HG03060 (cell line): ENCODE measurements around the gene CLCF1.

ENCODE experiments used
- ATAC-seq: cut with Tn5 transposase; IDR thresholded peaks from one replicate; pipeline ENCODE4 v1.9.1; 2021; ENCODE audit warnings: low read depth, moderate number of reproducible peaks; ENCODE audit not compliant: unreplicated experiment

CLCF1 gene

DNA sequence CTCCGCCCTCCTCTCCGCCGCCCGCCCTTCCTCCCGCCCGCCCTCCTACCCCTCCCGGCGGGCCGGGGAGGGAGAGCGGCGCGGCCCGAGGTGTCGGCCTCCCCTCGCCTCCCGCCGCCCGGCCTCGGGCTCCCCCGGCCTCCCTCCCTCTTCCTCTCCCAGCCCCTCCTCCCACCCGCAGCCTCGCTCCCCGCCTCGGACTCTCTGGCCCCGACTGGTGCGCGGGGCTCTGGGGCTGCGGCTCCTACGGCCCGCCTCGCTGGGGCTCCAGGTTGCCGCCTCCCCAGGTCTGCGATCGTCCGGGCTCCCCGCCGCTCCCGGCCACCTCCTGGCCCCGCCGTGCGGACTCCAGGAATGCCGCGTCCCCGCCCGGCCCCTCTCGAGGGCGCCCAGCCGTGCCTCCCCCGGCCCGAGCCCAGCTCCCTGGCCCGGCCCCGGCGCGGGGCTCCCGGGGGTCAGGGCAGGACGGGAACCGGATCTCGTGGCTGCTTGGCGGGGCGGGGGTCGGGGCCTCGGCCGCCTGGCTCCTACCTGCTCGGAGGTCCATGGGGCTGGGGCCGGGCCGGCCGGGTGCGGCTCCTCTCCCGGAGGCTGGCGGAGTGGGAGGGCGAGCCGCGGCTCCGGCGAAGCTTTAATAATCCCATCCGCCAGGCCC, at the start of gene CLCF1:
Gene CLCF1 (minus strand): TSS at position 606 of the 655 bp plus-strand sequence. CDS start 59 bp downstream, at position 547.
- ATAC-seq = no peak

DNA sequence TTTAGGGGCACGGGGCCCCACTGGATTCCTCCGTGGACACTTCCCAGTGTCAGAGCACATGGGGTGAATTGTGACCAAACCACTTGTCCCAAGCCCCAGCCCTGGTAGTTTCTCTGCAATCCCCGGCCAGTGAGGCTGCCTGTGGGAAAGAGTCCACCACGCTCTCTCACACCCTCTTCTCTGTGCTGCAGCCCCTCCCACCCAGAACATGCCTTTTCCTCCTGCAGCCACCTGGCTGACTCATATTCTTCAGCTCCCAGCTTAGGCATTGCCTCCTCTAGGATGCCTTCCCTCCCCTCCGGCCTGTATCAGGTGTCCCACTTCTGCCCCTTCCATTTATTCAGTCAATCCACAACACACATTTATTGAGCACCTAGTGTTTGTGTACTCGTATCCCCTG, 49.5 kb upstream of the CLCF1 start:
- ATAC-seq = no peak

DNA sequence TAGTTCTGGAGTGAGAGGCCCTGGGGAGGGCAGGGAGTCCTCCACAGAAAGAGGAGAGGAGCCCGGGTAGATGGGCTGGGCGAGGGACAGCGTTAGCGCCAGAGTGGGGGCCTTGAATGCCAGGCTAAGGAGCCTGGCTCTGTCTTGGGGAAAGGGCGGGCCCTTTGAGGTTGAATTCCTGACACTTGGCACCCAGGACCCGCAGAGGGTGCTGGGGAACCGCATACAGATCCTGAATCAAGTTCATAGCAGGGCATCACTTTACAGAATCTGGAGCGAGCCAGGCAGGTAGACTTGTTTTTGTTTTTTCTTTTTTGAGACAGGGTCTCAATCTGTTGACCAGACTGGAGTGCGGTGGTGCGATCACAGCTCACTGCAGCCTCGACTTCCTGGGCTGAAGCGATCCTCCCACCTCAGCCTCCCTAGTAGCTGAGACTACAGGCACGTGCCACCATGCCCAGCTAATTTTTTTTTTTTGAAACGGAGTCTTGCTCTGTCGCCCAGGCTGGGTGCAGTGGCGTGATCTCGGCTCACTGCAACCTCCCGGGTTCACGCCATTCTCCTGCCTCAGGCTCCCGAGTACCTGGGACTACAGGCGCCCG, 48.1 kb upstream of the CLCF1 start:
- no peak for ATAC-seq

DNA sequence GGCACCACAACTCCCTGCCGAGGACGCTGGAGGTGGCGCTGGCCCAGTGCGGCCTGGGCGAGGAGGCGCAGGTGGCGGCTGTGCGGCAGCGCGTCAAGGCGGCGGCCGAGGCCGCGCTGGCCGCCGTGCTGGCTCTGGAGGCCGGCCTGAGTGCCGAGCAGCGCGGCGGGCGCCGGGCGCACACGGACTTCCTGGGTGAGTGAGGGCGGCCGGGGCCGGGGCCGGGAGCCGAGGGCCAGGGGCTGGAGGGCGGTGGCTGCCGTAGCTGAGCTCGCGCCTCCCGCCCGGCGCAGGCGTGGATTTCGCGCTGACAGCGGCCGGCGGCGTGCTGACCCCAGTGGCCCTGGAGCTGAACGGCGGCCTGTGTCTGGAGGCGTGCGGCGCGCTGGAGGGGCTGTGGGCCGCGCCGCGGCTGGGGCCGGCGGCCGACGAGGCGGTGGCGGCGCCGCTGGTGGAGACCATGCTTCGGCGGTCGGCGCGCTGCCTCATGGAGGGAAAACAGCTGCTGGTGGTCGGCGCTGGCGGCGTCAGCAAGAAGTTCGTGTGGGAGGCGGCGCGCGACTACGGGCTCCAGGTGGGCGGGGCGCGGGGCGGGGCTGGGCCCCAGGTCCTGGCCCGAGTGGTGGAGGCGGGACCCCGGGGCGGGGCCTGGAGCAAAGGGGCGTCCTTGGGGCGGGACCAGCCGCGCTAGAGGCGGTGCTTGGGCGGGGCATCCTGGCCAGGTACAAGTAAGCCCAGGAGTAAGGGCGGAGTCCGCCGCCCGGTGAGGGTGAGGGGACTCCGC, 47.4 kb upstream of the CLCF1 start:
- no peak for ATAC-seq

DNA sequence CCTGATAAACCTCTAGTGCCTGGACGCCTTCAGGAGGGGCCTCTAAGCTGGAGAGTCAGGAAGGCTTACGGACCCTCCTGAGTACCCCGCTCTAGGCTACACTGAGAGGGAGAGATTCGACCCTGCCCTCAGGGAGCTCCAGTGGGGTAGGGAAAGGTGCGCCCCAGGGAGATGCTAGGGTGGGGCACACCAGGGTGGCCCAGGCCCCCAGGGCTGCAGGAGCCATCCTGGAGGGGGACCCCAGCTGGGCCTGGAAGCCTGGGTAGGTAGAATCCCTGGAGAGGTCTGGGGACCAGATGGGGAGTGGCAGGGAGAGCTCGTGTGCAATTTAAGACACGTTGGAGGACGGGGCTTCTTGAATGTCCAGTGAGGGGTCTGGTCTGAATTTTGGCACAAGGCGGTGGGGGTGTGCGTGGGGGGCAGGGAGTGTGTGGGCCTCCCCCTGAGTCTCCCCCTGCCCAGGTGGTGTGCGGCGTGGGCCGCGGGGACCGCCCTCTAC, 46.8 kb upstream of the CLCF1 start:
- no peak for ATAC-seq

DNA sequence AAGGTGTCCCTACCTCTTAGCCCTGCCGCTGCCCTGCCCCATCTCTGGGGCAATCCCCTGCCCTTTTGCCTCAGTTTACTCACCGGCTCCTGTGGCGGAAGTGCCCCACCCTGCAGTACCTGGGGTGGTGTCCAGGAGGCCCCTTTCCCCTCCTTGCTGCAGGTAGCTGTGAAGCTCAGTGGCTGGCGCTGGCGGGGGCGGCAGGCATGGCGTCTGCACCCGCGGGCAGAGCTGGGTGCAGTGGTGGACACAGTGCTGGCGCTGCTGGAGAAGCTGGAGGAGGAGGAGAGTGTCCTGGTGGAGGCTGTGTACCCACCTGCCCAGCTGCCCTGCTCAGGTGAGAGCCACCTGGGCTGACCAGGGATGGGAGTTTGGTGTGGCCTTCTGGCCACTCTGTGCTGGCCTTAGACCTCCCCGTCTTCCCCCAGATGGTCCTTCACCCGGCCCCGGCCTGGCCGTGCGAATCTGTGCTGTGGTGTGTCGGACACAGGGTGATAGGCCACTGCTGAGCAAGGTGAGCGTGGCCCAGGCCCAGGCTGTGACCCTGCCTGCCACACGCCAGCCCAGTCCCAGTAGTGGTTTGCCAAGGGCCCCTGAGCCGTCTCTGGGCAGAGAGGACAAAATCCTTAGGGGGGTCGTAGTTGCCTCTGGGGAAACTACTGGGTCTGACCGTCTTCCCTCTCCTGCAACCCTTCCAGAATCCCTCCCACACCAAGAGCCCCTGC, 46.1 kb upstream of the CLCF1 start:
- no peak for ATAC-seq

DNA sequence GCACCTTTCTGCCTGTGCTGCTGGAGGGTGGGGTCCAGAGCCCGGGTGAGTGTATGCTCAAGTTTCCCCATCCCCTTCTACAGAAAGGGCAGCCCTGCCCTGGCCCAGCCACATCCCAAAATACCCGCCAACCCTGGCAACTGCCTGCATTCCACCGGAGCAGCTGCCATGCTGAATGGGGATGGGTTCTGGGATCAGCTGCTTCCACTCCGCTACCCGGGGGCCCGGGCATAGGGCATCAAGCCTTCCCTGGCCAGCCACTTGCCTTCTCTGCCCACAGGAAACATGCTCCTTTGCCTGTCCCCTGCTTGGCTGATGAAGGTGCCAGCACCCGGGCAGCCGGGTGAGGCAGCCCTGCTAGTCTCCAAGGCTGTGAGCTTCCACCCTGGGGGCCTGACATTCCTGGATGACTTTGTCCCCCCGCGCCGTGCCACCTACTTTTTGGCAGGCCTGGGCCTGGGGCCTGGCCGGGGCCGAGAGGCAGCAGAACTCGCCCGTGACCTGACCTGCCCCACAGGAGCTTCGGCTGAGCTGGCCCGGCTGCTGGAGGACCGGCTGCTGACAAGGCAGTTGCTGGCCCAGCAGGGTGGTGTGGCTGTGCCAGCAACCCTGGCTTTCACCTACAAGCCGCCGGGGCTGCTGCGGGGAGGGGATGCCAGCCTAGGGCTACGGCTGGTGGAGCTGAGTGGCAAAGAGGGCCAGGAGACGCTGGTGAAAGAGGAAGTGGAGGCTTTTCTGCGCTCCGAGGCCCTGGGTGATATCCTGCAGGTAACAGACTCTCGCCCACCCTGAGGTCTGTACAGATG, 45.3 kb upstream of the CLCF1 start:
- no peak for ATAC-seq

DNA sequence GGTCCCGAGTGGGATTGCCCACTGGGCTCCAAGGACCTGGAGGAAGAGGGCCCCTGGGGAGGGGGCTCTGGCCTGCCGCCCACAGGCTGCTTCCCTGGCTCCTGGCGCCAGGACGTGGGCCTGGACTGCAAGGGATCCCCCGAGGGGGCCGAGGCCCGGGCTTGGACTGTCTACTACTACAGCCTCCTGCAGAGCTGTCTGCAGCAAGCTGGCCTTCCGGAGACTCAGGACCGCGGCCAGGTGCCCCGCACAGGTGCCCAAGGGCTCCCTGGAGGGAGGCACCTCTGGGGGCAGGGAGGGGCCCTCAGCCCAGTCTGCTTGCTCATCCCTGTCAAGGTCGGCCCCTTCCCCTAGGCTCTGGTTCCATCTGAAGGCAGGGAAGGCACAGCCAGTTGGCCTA, 44.0 kb upstream of the CLCF1 start:
- ATAC-seq = no peak

DNA sequence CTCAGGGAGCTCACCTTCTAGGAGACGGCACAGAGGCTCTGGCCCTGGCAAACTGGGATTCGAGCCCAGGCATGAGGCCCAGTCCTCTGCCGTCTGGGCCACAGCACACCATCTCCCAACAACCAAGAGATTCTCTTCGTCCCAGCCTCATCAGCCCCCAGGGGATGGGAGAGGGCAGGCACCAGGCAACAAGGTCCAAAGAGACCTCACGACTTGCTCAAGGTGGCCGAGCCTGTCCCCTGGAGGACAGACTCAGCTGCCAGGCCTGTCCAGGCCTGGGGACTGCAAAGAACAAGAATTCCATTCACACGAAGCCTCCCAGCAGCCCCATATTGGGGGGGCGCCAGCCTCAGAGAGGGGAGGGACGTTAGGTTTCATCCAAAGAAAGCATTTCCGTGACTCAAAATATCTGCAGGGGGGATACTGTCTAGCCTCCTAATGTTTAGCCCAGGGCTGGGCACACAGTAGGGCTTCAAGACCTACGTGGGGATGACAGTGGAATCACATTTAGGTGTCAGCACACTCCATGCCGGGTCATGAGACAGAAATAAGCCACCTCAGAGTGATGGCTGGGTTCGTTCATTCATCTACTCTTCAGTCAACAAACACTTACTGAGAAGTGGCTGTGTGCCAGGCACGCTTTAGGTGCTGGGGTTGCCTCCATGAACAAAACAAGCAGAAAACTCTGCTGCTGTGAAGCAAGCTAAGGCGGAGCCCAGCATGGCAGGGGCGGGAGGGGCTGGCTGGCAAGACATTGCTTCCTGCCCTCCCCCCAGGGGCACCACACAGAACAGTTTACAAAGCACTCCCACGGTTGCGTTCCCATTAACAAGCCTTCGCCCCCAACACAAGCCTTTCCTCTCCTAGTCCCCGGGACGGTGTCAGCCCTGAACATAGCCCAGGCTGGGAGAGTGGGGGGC, 43.3 kb upstream of the CLCF1 start:
- no peak for ATAC-seq

DNA sequence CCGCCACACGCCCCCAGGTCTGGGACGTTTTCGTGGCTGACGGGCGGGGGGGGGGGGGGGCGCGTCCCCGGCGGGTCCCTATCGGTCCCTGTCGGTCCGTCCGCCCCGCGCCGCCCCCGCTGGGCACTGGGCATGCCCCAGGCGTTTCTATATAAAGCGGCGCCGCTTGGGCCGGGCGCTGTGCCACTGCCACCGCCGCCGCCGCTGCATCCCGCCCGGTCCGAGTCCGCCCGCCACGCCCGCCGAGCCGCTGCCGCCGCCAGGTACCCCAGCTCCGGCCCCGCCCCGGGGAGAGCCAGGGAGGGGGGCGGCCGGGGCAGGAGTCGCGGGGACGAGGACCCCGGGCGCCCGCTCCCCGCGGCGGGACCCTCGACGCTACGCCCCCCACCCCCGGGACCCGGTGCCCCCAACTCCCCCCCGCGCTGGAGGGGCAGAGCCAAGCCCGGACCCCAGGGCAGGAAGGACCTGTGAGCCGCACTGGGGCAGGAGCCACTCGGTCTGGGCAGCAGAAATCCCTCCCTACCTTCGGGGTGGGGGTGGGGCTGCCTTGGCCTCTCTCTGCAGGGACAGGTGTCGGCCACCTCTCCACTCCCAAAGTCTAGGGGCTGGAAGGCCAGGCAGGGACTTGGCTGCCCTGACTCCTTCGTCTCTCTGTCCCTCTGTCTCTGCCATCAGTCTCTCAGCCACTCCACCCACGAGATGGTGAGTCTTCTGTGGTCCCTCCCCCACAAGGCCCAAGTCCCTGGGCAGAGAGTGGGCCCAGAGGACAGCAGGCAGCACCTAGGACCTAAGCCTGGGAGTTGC, 42.3 kb upstream of the CLCF1 start, which contains the start of gene CARNS1:
Gene CARNS1 (plus strand): TSS at position 178 of the 804 bp plus-strand sequence. CDS start 522 bp downstream, at position 700.
- ATAC-seq = no peak

DNA sequence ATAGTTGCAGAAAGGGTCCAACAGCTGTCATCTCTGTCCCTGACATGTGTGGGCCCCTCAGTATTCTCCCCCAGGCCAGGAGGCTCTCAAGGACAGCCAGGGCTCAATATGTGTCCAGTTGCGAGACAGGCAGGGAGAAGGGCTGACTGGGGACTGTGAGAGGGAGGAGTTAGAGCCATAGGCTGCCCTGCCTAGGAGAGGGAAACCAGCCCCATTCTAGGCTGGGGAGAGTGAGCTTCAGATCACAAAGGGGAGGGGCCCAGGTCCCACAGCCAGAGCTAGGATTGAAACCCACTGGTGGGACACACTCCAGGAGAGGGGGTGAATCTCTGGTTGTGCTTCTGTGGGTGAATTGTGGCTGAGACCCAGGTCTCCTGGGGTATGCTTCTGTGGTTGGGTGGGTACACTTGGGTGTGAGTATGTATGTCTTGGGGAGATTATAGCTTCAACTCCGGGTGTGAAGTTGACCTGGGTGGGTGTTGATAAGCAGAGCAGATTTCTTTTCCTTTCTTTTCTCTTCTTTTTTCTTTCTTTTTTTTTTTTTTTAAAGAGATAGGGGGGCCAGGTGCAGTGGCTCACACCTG, 40.0 kb upstream of the CLCF1 start:
- no peak for ATAC-seq

DNA sequence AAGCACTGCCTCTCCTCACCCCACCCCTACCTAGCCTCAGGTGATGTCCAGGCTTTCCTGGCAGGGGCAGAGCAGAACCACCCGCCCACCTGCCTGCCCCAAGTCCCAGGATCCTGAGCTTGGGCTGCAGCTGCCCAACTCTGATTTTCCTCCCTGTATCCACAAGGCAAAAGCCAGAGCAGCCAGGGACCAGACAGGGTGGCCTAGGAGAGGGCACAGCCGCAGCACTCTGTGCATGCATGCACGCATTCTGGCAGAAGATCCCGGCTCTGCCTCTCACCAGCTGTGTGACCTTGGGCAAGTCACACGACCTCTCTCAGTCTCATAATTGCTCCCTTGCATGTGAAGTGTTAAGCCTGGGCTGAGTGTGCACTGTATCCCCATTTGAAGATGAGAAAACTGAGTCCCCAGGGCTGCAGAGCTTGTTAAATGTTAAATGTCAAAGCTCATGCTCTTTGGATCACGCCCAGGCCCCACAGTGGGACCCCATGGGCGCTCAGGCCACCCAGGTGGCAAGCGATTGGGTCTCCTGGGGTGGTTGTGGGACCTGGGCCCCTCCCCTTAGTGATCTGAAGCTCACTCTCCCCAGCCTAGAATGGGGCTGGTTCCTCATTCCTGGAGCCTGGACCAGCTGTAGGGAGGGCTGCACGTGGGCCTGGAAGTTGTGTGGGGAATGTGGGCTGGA, 39.2 kb upstream of the CLCF1 start:
- no peak for ATAC-seq

DNA sequence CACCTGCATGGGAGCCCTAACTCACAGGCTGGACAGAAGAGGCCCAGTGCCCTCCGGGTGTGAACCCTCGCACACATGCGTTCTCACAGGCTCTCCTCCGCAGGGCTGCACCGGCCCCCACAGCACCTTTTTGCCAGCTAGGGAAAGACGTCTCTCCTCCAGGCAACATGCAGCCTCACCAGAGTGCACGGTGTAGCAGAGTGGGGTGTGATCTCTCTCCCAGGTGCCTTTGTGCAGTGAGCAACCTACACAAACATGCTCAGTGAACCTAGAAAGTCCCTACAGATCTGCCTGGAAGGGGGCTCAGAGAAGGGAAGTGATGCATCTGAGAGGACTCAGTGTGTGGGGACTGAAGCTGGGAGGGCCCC, 38.4 kb upstream of the CLCF1 start:
- ATAC-seq = no peak

DNA sequence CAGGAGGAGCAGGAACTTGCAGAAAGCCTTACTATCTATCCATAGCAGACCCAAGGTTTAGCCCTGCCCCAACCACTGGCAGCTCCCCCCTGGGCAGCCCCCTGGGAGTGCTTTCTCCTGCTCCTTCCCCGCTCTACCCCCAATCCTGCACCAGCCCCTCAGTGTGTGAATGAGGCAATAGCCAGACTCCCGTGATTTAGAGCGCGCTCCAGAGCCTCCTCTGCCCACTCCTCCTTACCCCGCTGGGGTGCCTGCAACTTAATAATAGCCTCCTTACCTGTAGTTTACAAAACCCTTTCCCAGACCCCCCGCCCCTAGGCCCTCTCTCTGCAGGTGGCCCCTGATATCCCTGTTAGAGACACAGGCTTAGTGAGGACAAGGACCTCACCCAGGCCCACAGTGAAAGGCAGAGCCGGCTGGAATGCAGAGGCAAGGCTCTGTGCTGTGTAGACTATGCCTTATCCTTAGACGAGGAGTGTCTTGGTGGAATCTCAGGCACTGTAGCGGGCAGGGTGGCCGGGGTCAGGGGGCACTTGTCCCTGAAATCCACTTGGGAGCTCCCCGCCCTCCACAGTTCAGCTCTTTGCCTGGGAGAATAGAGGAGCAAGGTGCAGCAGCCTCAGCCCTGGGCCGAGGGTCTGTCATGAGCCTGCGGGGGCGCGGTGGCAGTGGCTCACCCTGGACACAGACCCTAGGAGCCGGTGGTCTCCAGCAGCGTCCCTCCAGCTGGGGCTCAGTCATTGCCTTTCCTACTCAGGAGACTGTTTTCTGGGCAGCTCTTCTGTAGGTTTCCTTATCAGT, 37.8 kb upstream of the CLCF1 start:
- ATAC-seq = no peak

DNA sequence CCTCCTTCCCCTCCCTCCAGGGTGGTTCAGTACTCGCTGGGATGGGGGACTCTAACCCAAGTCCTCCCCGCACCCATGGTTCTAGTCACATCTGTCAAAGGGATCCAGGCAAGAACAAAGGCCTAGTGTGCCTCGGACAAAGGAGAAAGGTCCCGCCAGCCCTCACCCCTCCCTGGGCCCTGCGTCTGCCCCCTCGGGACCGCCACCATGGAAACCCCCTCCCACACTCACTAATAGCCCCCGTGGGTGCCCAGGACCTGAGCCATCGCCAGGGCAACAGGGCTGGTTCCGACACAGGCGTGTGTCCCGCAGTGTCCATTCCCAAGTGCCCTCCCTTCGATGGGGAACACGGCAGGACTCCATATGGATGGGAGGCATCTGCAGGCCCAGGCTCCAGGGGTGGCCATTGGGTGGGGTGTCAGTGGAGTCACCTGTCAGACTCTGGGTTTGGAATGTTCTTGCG, 37.0 kb upstream of the CLCF1 start:
- no peak for ATAC-seq

DNA sequence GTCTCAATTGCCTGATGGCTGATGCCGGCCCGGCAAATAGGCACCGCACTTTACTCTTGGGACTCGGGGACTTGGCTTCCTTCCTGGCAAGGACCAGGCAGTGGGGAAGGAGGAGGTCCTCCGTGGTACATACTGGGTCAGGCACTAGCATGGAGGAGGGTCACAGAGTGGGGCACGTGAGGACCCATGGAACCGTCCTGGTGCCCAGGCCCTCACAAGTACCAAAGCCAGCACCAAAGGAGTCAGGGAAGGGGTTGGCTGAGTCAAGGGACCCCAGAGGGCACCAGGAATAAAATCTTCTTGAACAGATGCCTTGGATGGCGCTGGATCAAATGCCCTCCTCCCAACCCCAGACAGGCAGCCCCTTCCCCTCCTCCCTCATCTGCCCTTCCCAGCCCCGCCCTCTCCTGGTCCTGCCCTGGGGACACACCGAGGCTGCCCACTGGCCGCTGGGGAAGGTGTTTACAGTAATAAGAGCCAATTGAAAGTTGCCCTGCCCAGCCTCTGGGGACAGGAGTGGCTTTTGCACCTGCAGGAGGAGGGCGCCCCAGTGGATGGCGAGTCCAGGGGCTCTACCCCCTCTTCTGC, 36.5 kb upstream of the CLCF1 start:
- ATAC-seq = no peak
